ENCODE results near the gene PAM. TPM values are rescaled to one million over a fixed set of nuclear protein-coding genes. Genes with fewer than 3 reads are reported as not detected.

Gene PAM
- total RNA-seq, 6 experiments from 2014 or later, result 10.9 to 22.7 (median 16.8) TPM

DNA sequence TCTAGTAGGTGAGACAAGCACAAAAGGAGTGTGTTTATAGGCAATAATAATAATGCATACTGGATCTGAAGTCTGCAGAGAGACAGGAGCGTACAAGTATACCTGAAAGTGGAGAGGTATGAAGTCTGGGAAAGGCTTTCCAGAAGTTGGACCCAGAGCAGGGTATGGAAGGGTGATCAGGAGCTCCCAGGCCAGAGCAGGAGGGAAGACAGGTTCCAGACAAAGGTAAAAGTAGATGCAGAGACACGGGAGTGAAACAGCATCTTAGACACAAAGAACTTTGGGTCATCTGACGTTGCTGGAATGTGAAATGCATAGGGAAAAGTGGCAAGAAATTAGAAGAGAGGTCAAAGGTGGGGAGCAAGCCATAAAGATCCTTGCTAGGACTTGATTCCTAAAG is 175.1 kb downstream of the PAM start:
- no peaks in the 10 kb centered on the region for H3K27me3 ChIP-seq
- TF ChIP-seq, protein P1, sequence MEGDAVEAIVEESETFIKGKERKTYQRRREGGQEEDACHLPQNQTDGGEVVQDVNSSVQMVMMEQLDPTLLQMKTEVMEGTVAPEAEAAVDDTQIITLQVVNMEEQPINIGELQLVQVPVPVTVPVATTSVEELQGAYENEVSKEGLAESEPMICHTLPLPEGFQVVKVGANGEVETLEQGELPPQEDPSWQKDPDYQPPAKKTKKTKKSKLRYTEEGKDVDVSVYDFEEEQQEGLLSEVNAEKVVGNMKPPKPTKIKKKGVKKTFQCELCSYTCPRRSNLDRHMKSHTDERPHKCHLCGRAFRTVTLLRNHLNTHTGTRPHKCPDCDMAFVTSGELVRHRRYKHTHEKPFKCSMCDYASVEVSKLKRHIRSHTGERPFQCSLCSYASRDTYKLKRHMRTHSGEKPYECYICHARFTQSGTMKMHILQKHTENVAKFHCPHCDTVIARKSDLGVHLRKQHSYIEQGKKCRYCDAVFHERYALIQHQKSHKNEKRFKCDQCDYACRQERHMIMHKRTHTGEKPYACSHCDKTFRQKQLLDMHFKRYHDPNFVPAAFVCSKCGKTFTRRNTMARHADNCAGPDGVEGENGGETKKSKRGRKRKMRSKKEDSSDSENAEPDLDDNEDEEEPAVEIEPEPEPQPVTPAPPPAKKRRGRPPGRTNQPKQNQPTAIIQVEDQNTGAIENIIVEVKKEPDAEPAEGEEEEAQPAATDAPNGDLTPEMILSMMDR (IDR thresholded peaks at IDR 0.05), result no peak
- no peak for TF ChIP-seq POLR2A (IDR thresholded peaks at IDR 0.05)
- H3K4me1 ChIP-seq, result no peaks in the 10 kb centered on the region
- intact Hi-C loops (cut with DNase I), result no loop called here
- DNase-seq (no peak), ATAC-seq (no peak)
- no peaks in the 10 kb centered on the region for H3K9me3 ChIP-seq
- 69% methylated on average over 3 of the region's 3 CpGs for WGBS (ENCODE audit: insufficient coverage, low coverage, low lambda C conversion rate, missing lambda C conversion rate)
- no peaks in the 10 kb centered on the region for H3K36me3 ChIP-seq
- H3K4me3 ChIP-seq, result no peak overlapping the region
- no peak overlapping the region for H3K27ac ChIP-seq

GRCh38 chr5:102931085-102931725 is 176.1 kb downstream of the PAM start:
- intact Hi-C loops (cut with DNase I), result no loop called here

DNA sequence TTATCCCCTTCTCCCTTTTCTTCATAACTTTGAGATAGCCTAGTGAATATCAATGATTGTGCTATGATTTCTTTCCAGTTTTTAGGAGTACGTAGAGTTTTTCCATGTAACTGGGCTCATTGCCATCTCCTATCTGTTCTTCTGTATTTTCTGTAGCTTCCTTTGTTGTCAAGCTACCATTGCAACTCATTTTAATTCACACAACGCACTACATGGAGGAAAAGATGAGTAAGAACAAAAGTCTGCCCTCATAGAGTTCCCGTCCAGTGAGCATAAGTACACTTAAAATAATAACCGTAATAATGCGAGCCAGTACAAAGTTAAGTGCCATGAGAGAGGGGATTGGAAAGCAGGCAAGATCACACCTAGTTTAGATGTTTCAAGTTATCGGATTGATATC is 177.7 kb downstream of the PAM start:
- H3K27ac ChIP-seq, result no peak overlapping the region
- intact Hi-C loops (cut with DNase I), result no loop called here
- no peaks in the 10 kb centered on the region for H3K36me3 ChIP-seq
- 81% methylated on average over 6 of the region's 6 CpGs for WGBS (ENCODE audit: insufficient coverage, low coverage, low lambda C conversion rate, missing lambda C conversion rate)
- H3K9me3 ChIP-seq, result no peaks in the 10 kb centered on the region
- DNase-seq, result no peak
- no peaks in the 10 kb centered on the region for H3K27me3 ChIP-seq
- H3K4me1 ChIP-seq, result no peaks in the 10 kb centered on the region
- no peak overlapping the region for H3K4me3 ChIP-seq
- ATAC-seq, result no peak
- TF ChIP-seq, protein P1 (IDR thresholded peaks at IDR 0.05), result no peak
- no peak for TF ChIP-seq POLR2A (IDR thresholded peaks at IDR 0.05)

More at GRCh38 chr5:102931085-102931725, 176.1 kb downstream of the PAM start:
- no peaks in the 10 kb centered on the region for H3K9me3 ChIP-seq
- no peak for ATAC-seq
- H3K36me3 ChIP-seq, result no peaks in the 10 kb centered on the region
- H3K4me1 ChIP-seq, result no peaks in the 10 kb centered on the region
- H3K4me3 ChIP-seq, result no peak overlapping the region
- no peaks in the 10 kb centered on the region for H3K27me3 ChIP-seq
- 55% methylated on average over 6 of the region's 6 CpGs for WGBS (ENCODE audit: insufficient coverage, low coverage, low lambda C conversion rate, missing lambda C conversion rate)
- no peak overlapping the region for H3K27ac ChIP-seq
- no peak for DNase-seq
- TF ChIP-seq, protein P1 (IDR thresholded peaks at IDR 0.05), result no peak
- no peak for TF ChIP-seq POLR2A (IDR thresholded peaks at IDR 0.05)

- H3K36me3 ChIP-seq, result no peaks in the 10 kb centered on the region
- no peak for DNase-seq
- ATAC-seq, result no peak
- no peaks in the 10 kb centered on the region for H3K4me1 ChIP-seq
- H3K4me3 ChIP-seq, result no peak overlapping the region
- intact Hi-C loops (cut with DNase I), result no loop called here
- H3K27me3 ChIP-seq, result no peaks in the 10 kb centered on the region
- WGBS (ENCODE audit: insufficient coverage, low coverage, low lambda C conversion rate, missing lambda C conversion rate), result 100% methylated on average over 1 of the region's 1 CpG
- TF ChIP-seq, protein P1 (IDR thresholded peaks at IDR 0.05), result no peak
- TF ChIP-seq POLR2A (IDR thresholded peaks at IDR 0.05), result no peak
- H3K9me3 ChIP-seq, result no peaks in the 10 kb centered on the region
- no peak overlapping the region for H3K27ac ChIP-seq
Observed at GRCh38 chr5:102933316-102933715, 178.2 kb downstream of the PAM start.
